Stimulated activated CD4-positive, alpha-beta T cell treated with anti-CD3 and anti-CD28 coated beads, Interleukin-4, amount 100 ng/mL, for 48 hours (primary cell): ENCODE measurements around the gene OR2T35.

Experiments
- DNase-seq, 2 donors: peaks; one replicate each; pipeline ENCODE4 v3.0.0-alpha.2; 2020; ENCODE audit warnings: low read depth in 2 of 2

OR2T35 gene

GRCh38 chr1:248627971-248628844 is 16.9 kb downstream of the OR2T35 start:
- no peak for DNase-seq

- no peak for DNase-seq
Measured at GRCh38 chr1:248625971-248626370, 19.1 kb downstream of the OR2T35 start.

- no peak for DNase-seq
Measured at GRCh38 chr1:248625166-248625565, 19.9 kb downstream of the OR2T35 start.

GRCh38 chr1:248622570-248623001 is 22.5 kb downstream of the OR2T35 start:
- DNase-seq: no peak

GRCh38 chr1:248621770-248622169 is 23.3 kb downstream of the OR2T35 start:
- no peak for DNase-seq

- peak; percentile 58 to 59 for DNase-seq
Measured at GRCh38 chr1:248618878-248619277, 26.2 kb downstream of the OR2T35 start.

GRCh38 chr1:248618119-248618518 is 27.0 kb downstream of the OR2T35 start:
- no peak for DNase-seq

GRCh38 chr1:248613742-248614141 is 31.3 kb downstream of the OR2T35 start:
- DNase-seq: no peak

- DNase-seq: peak in 1 of 2 donors; percentile 11
Measured at GRCh38 chr1:248611883-248612414, 33.1 kb downstream of the OR2T35 start.

GRCh38 chr1:248610301-248610700 is 34.8 kb downstream of the OR2T35 start:
- DNase-seq: no peak

GRCh38 chr1:248599396-248599795 is 45.7 kb downstream of the OR2T35 start:
- no peak for DNase-seq

GRCh38 chr1:248597589-248597988 is 47.5 kb downstream of the OR2T35 start, which contains the start of gene OR2T10:
TSS of gene OR2T10 (minus strand) at chr1:248597700. CDS start at chr1:248593768, 3,932 bp downstream.
- no peak for DNase-seq

- no peak for DNase-seq
Measured at GRCh38 chr1:248596615-248597014, 48.5 kb downstream of the OR2T35 start.

- no peak for DNase-seq
Measured at GRCh38 chr1:248593226-248593625, 51.9 kb downstream of the OR2T35 start.

GRCh38 chr1:248592655-248593054 is 52.4 kb downstream of the OR2T35 start:
- DNase-seq: no peak

GRCh38 chr1:248590055-248590454 is 55.0 kb downstream of the OR2T35 start:
- no peak for DNase-seq

GRCh38 chr1:248589334-248589733 is 55.7 kb downstream of the OR2T35 start:
- DNase-seq: no peak
